Transverse colon (tissue), 4 donors: Measurements from ENCODE around the gene CTRB1.

Experiments used
- EP300 ChIP-seq: sonication (generic); formaldehyde crosslinking; IDR thresholded peaks from one replicate; pipeline ENCODE4 v1.6.1; 2017; ENCODE audit warnings: antibody characterized with exemption, low read depth
- POLR2A ChIP-seq: fragments of 450-650 bp; IDR thresholded peaks from one replicate; pipeline ENCODE4 v1.6.1; 2016; ENCODE audit warnings: antibody characterized with exemption, mild to moderate bottlenecking, moderate library complexity
- POLR2AphosphoS5 ChIP-seq, 3 donors: sonication (generic); formaldehyde crosslinking; IDR thresholded peaks; one replicate each; pipeline ENCODE4 v1.6.1; 2016; ENCODE audit warnings: antibody characterized with exemption in 3 of 3
- TF ChIP-seq, protein P1 (sequence below), 5 experiments: fragments of 200-600 bp in 3 of 5; fragments of 450-650 bp in 2 of 5; sonication (generic) in 3 of 5; IDR thresholded peaks; 1 replicate in 2 of 5; 2 replicates in 3 of 5; pipeline ENCODE4 v1.5.1; 2016 to 2017; ENCODE audit warnings: antibody characterized with exemption in 5 of 5, inconsistent platforms in 3 of 5, mild to moderate bottlenecking in 2 of 5, moderate library complexity in 1 of 5

DNA sequence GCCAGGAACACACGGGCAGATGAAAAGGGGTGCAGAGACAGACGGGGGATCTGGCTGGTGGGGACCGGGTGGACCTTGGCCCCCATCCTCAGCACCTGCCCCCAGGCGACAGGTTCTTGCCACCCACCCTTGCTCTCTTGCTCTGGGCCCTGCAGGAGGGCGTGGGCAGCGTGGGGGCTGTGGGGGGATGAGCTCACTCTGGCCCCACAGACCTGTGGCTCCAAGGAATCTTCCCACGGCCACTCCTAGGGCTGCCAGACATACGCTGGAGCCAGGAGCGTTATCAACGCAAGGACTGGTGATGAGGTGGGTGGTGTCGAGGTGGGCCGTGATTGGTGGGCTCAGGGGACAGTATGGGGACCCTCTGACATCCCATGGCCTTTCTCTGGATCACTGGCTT is 6.3 kb downstream of the CTRB1 start:
- TF ChIP-seq POLR2AphosphoS5 (IDR thresholded peaks at IDR 0.05) (no peak), EP300 (no peak), POLR2A (no peak)
- TF ChIP-seq, protein P1, sequence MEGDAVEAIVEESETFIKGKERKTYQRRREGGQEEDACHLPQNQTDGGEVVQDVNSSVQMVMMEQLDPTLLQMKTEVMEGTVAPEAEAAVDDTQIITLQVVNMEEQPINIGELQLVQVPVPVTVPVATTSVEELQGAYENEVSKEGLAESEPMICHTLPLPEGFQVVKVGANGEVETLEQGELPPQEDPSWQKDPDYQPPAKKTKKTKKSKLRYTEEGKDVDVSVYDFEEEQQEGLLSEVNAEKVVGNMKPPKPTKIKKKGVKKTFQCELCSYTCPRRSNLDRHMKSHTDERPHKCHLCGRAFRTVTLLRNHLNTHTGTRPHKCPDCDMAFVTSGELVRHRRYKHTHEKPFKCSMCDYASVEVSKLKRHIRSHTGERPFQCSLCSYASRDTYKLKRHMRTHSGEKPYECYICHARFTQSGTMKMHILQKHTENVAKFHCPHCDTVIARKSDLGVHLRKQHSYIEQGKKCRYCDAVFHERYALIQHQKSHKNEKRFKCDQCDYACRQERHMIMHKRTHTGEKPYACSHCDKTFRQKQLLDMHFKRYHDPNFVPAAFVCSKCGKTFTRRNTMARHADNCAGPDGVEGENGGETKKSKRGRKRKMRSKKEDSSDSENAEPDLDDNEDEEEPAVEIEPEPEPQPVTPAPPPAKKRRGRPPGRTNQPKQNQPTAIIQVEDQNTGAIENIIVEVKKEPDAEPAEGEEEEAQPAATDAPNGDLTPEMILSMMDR (IDR thresholded peaks at IDR 0.05), result no peak
